Measurements from ENCODE around the gene NDUFB4. TPM values are rescaled to one million over a fixed set of nuclear protein-coding genes. Genes with fewer than 3 reads are reported as not detected.

The NDUFB4 gene
- total RNA-seq, 1 experiment from 2014 or later = 174 TPM

DNA sequence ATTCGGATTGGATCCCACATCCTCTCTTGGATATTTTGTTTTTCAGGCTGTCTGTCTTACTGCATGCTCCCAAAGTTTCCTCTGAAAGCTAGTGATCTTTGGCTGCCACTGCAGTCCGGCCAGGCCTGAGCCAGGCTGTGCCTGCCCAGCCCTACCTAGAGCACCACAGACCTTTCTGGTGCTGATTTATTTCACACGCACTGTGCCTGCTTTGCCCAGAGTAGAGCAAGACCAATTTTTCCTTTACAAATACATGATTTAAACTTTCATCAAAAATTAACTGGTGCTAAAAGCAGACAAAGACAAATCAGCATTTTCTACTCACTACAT lies 28.0 kb upstream of the NDUFB4 start:
- ATAC-seq (no peak), DNase-seq (ENCODE audit: low spot score) (no peak)
- ChIA-PET POLR2A (interaction anchor here (0.6 to 1.2 kb wide), 2 partner anchors 28 to 575 kb away, joined by 3 to 4 read pairs; partner anchors contain the start of gene NDUFB4), CTCF (interaction anchor here (0.5 to 3.7 kb wide), 26 partner anchors 10 to 664 kb away, joined by 3 to 50 read pairs (median 5); partner anchors contain the start of genes GTF2E1, NDUFB4, RABL3 and STXBP5L)
- H3K36me3 Mint-ChIP-seq = peaks cover 17% of the 10 kb centered on the region
- H3K9me3 Mint-ChIP-seq = peaks cover 27% of the 10 kb centered on the region
- no peak for TF ChIP-seq NFATC4 (CRISPR knock-in tag; IDR thresholded peaks at IDR 0.05)
- TF ChIP-seq ZNF232 (CRISPR knock-in tag; IDR thresholded peaks at IDR 0.05) = no peak
- TF ChIP-seq GABPB1 (CRISPR knock-in tag; IDR thresholded peaks at IDR 0.05) = no peak
- TF ChIP-seq NR1H2 (CRISPR knock-in tag; IDR thresholded peaks at IDR 0.05) = no peak
- no peak for TF ChIP-seq E2F1 (CRISPR knock-in tag; IDR thresholded peaks at IDR 0.05)
- TF ChIP-seq, protein P1, sequence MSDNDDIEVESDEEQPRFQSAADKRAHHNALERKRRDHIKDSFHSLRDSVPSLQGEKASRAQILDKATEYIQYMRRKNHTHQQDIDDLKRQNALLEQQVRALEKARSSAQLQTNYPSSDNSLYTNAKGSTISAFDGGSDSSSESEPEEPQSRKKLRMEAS (CRISPR knock-in tag; IDR thresholded peaks at IDR 0.05) = no peak
- TF ChIP-seq USF1 (CRISPR knock-in tag; IDR thresholded peaks at IDR 0.05) = no peak
- no peak for TF ChIP-seq ZNF263 (CRISPR knock-in tag; IDR thresholded peaks at IDR 0.05; ENCODE audit: low read depth)
- no peak for TF ChIP-seq ZNF219 (CRISPR knock-in tag; IDR thresholded peaks at IDR 0.05; ENCODE audit: borderline replicate concordance)
- TF ChIP-seq NFE2L1 (CRISPR knock-in tag; IDR thresholded peaks at IDR 0.05) = no peak
- TF ChIP-seq GTF2I (CRISPR knock-in tag; conservative IDR thresholded peaks at IDR 0.05) = no peak
- TF ChIP-seq, protein P2, sequence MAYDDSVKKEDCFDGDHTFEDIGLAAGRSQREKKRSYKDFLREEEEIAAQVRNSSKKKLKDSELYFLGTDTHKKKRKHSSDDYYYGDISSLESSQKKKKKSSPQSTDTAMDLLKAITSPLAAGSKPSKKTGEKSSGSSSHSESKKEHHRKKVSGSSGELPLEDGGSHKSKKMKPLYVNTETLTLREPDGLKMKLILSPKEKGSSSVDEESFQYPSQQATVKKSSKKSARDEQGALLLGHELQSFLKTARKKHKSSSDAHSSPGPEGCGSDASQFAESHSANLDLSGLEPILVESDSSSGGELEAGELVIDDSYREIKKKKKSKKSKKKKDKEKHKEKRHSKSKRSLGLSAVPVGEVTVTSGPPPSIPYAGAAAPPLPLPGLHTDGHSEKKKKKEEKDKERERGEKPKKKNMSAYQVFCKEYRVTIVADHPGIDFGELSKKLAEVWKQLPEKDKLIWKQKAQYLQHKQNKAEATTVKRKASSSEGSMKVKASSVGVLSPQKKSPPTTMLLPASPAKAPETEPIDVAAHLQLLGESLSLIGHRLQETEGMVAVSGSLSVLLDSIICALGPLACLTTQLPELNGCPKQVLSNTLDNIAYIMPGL (CRISPR knock-in tag; IDR thresholded peaks at IDR 0.05) = no peak
- H3K4me3 Mint-ChIP-seq = peak overlapping the region; percentile 47; the same call in 1 of the 2 replicates
- H3K4me1 Mint-ChIP-seq = peaks cover 40% of the 10 kb centered on the region
- peaks cover 3% of the 10 kb centered on the region; the same call in 1 of the 2 replicates for H3K27me3 Mint-ChIP-seq (ENCODE audit: low read depth)
- peak overlapping the region; percentile 92 for H3K27ac Mint-ChIP-seq

- peak overlapping the region; percentile 92 for H3K27ac Mint-ChIP-seq
- H3K36me3 Mint-ChIP-seq = peaks cover 20% of the 10 kb centered on the region
- no peak overlapping the region for H3K4me3 Mint-ChIP-seq
- H3K27me3 Mint-ChIP-seq (ENCODE audit: low read depth) = peaks cover 3% of the 10 kb centered on the region; the same call in 1 of the 2 replicates
- POLR2A ChIA-PET = no interaction called here
- CTCF ChIA-PET = interaction anchor here (0.5 to 3.7 kb wide), 13 partner anchors 8 to 287 kb away, joined by 3 to 50 read pairs (median 6); partner anchors contain the start of gene NDUFB4
- peaks cover 40% of the 10 kb centered on the region for H3K4me1 Mint-ChIP-seq
- ATAC-seq = no peak
- DNase-seq (ENCODE audit: low spot score) = no peak
- peaks cover 28% of the 10 kb centered on the region for H3K9me3 Mint-ChIP-seq
- TF ChIP-seq MLX (CRISPR knock-in tag; IDR thresholded peaks at IDR 0.05) (no peak), CREM (CRISPR knock-in tag; IDR thresholded peaks at IDR 0.05) (no peak), E2F1 (CRISPR knock-in tag; IDR thresholded peaks at IDR 0.05) (no peak), MYBL2 (CRISPR knock-in tag; IDR thresholded peaks at IDR 0.05) (no peak), IRF2 (CRISPR knock-in tag; IDR thresholded peaks at IDR 0.05; ENCODE audit: borderline replicate concordance, low read depth) (no peak), GABPB1 (CRISPR knock-in tag; IDR thresholded peaks at IDR 0.05) (no peak)
- TF ChIP-seq, protein P3, sequence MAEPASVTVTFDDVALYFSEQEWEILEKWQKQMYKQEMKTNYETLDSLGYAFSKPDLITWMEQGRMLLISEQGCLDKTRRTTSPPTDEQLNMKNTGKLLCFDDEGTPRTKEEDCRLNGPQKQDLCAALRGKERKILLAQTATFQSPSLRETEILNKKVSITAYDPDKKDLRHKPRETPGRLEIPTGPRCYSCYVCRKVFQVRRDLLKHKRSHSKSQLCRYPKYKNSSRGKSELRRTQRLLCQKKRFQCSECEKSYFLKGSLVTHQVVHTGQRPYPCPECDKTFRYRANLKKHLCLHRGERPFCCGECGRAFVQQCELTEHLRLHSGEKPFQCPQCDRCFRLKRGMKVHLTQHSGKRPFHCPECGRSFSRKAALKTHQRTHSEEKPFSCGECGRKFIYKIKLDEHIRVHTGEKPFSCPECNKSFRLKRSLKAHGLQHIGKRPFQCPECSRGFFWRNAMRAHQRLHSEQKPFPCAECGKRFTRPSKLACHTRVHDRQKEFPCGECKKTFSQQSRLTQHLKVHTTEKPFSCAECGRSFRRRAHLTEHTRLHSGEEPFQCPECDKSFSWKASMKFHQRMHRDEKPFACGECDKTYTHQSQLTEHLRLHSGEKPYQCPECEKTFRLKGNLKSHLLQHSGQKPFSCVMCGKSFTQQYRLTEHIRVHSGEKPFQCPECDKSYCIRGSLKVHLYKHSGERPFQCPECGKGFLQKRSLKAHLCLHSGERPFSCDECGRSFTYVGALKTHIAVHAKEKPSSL (CRISPR knock-in tag; conservative IDR thresholded peaks at IDR 0.05) = no peak
- TF ChIP-seq, protein P4, sequence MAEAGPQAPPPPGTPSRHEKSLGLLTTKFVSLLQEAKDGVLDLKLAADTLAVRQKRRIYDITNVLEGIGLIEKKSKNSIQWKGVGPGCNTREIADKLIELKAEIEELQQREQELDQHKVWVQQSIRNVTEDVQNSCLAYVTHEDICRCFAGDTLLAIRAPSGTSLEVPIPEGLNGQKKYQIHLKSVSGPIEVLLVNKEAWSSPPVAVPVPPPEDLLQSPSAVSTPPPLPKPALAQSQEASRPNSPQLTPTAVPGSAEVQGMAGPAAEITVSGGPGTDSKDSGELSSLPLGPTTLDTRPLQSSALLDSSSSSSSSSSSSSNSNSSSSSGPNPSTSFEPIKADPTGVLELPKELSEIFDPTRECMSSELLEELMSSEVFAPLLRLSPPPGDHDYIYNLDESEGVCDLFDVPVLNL (CRISPR knock-in tag; IDR thresholded peaks at IDR 0.05; ENCODE audit: borderline replicate concordance, low read depth) = no peak
- TF ChIP-seq, protein P5, sequence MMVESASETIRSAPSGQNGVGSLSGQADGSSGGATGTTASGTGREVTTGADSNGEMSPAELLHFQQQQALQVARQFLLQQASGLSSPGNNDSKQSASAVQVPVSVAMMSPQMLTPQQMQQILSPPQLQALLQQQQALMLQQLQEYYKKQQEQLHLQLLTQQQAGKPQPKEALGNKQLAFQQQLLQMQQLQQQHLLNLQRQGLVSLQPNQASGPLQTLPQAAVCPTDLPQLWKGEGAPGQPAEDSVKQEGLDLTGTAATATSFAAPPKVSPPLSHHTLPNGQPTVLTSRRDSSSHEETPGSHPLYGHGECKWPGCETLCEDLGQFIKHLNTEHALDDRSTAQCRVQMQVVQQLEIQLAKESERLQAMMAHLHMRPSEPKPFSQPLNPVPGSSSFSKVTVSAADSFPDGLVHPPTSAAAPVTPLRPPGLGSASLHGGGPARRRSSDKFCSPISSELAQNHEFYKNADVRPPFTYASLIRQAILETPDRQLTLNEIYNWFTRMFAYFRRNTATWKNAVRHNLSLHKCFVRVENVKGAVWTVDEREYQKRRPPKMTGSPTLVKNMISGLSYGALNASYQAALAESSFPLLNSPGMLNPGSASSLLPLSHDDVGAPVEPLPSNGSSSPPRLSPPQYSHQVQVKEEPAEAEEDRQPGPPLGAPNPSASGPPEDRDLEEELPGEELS (CRISPR knock-in tag; IDR thresholded peaks at IDR 0.05) = no peak
- TF ChIP-seq, protein P6, sequence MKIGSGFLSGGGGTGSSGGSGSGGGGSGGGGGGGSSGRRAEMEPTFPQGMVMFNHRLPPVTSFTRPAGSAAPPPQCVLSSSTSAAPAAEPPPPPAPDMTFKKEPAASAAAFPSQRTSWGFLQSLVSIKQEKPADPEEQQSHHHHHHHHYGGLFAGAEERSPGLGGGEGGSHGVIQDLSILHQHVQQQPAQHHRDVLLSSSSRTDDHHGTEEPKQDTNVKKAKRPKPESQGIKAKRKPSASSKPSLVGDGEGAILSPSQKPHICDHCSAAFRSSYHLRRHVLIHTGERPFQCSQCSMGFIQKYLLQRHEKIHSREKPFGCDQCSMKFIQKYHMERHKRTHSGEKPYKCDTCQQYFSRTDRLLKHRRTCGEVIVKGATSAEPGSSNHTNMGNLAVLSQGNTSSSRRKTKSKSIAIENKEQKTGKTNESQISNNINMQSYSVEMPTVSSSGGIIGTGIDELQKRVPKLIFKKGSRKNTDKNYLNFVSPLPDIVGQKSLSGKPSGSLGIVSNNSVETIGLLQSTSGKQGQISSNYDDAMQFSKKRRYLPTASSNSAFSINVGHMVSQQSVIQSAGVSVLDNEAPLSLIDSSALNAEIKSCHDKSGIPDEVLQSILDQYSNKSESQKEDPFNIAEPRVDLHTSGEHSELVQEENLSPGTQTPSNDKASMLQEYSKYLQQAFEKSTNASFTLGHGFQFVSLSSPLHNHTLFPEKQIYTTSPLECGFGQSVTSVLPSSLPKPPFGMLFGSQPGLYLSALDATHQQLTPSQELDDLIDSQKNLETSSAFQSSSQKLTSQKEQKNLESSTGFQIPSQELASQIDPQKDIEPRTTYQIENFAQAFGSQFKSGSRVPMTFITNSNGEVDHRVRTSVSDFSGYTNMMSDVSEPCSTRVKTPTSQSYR (CRISPR knock-in tag; IDR thresholded peaks at IDR 0.05) = no peak
These were observed 27.5 kb upstream of the NDUFB4 start for GRCh38 chr3:120568598-120568997.
